Neural crest cell (in vitro differentiated cells): ENCODE measurements around the gene ATP9A. TPM values are rescaled to one million over a fixed set of nuclear protein-coding genes. Genes with fewer than 3 reads are reported as not detected.
"Not testable (repeated sequence)": the region's sequence is repeated elsewhere in the genome, so short reads cannot be mapped to it uniquely, and the experiment has no call there.

Experiments used
- DNase-seq: peaks from one replicate; pipeline ENCODE4 v3.0.0; 2021; ENCODE audit warnings: low read depth, mixed read lengths, low spot score
- H3K27ac Mint-ChIP-seq: one replicate; pipeline ENCODE4 v1.8.0; 2021; ENCODE audit warnings: mild to moderate bottlenecking, mixed read lengths; ENCODE audit not compliant: unreplicated experiment
- H3K27me3 Mint-ChIP-seq: 2 replicates; pipeline ENCODE4 v1.8.0; 2021; ENCODE audit warnings: low read depth, mild to moderate bottlenecking, mixed read lengths
- H3K36me3 Mint-ChIP-seq: 2 replicates; pipeline ENCODE4 v1.8.0; 2021; ENCODE audit warnings: low read depth, mild to moderate bottlenecking, mixed read lengths
- H3K4me1 Mint-ChIP-seq: 2 replicates; pipeline ENCODE4 v1.8.0; 2021; ENCODE audit warnings: mixed read lengths
- H3K4me3 Mint-ChIP-seq: one replicate; pipeline ENCODE4 v1.8.0; 2021; ENCODE audit warnings: mild to moderate bottlenecking, mixed read lengths
- H3K9me3 Mint-ChIP-seq: 2 replicates; pipeline ENCODE4 v1.8.0; 2021; ENCODE audit warnings: mixed read lengths
- total RNA-seq: library from RNA; stranded (reverse); gene quantifications from 2 replicates; pipeline ENCODE4 v1.2.1, GENCODE V29; 2021
- TF ChIP-seq, protein P1 (sequence below): fragments of 200-600 bp; sonication (generic); conservative IDR thresholded peaks from 2 replicates; pipeline ENCODE4 v1.5.0; 2021; ENCODE audit warnings: antibody characterized with exemption, mild to moderate bottlenecking

ATP9A gene
- total RNA-seq, 1 donor from 2014 or later, result 39.0 TPM

DNA sequence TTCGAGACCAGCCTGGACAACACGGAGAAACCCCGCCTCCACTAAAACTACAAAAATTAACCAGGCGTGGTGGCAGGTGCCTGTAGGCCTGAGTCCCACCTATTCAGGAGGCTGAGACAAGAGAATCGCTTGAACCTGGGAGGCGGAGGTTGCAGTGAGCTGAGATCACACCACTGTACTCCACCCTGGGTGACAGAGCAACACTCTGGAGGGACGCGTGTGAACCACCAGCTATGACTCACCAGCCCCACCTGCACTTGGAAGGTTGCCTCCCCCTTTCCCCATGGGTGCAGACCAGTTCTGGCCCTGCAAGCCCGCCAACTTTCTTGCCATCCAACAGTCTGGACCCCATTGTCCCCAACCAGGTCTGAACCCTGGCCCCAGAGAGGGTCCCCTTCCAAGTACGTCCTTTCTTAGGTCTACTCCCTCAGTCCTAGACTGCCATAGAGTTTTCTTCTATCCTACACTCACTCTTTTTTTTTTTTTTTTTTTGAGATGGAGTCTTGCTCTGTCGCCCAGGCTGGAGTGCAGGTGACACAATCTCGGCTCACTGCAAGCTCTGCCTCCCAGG, 29.2 kb downstream of the ATP9A start:
- Mint-ChIP-seq H3K27ac (no peak overlapping the region), H3K4me3 (no peak overlapping the region), H3K9me3 (no peaks in the 10 kb centered on the region), H3K27me3 (no peaks in the 10 kb centered on the region), H3K36me3 (peaks cover 3% of the 10 kb centered on the region), H3K4me1 (peaks cover 15% of the 10 kb centered on the region)
- no peak for DNase-seq
- TF ChIP-seq, protein P1, sequence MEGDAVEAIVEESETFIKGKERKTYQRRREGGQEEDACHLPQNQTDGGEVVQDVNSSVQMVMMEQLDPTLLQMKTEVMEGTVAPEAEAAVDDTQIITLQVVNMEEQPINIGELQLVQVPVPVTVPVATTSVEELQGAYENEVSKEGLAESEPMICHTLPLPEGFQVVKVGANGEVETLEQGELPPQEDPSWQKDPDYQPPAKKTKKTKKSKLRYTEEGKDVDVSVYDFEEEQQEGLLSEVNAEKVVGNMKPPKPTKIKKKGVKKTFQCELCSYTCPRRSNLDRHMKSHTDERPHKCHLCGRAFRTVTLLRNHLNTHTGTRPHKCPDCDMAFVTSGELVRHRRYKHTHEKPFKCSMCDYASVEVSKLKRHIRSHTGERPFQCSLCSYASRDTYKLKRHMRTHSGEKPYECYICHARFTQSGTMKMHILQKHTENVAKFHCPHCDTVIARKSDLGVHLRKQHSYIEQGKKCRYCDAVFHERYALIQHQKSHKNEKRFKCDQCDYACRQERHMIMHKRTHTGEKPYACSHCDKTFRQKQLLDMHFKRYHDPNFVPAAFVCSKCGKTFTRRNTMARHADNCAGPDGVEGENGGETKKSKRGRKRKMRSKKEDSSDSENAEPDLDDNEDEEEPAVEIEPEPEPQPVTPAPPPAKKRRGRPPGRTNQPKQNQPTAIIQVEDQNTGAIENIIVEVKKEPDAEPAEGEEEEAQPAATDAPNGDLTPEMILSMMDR, result no peak

DNA sequence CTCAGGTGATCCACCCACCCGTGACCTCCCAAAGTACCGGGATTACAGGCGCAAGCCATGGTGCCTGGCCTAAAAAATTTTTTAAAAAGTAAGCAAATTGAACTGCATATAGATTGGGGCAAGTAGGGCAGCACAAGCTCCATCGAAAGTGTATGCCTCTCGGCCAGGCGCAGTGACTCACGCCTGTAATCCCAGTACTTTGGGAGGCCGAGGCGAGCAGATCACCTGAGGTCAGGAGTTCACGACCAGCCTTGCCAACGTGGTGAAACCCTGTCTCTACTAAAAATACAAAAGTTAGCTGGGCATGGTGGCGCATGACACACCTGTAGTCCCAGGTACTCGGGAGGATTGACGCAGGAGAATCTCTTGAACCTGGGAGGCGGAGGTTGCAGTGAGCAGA, 29.9 kb downstream of the ATP9A start:
- H3K27ac Mint-ChIP-seq, DNase-seq, H3K4me3 Mint-ChIP-seq, H3K9me3 Mint-ChIP-seq, H3K27me3 Mint-ChIP-seq, H3K36me3 Mint-ChIP-seq: not testable (repeated sequence)
- peaks cover 15% of the 10 kb centered on the region for H3K4me1 Mint-ChIP-seq

DNA sequence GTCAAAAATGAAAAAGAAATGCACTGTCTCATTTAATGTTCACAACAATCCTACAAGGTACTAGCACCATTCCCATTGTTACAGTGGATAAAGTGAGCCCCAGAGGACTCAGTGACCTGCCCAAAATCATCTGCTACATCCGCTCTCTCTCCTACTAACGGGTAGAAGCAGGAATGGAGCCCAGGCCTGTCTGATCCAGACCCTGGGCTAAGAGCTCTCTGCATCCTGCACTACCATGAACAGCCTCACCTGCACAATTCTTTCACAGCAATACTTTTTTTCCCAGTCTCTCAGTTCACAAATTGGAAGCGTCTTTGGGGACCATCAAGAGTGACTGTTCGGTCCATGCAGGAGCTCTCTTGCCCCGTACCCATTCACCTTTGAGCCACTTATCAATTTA, 31.2 kb downstream of the ATP9A start:
- peaks cover 3% of the 10 kb centered on the region for H3K36me3 Mint-ChIP-seq
- no peaks in the 10 kb centered on the region for H3K27me3 Mint-ChIP-seq
- H3K4me1 Mint-ChIP-seq, result peaks cover 20% of the 10 kb centered on the region
- no peak overlapping the region for H3K27ac Mint-ChIP-seq
- no peak overlapping the region for H3K4me3 Mint-ChIP-seq
- no peak for DNase-seq
- TF ChIP-seq, protein P1, result no peak
- H3K9me3 Mint-ChIP-seq, result no peaks in the 10 kb centered on the region

DNA sequence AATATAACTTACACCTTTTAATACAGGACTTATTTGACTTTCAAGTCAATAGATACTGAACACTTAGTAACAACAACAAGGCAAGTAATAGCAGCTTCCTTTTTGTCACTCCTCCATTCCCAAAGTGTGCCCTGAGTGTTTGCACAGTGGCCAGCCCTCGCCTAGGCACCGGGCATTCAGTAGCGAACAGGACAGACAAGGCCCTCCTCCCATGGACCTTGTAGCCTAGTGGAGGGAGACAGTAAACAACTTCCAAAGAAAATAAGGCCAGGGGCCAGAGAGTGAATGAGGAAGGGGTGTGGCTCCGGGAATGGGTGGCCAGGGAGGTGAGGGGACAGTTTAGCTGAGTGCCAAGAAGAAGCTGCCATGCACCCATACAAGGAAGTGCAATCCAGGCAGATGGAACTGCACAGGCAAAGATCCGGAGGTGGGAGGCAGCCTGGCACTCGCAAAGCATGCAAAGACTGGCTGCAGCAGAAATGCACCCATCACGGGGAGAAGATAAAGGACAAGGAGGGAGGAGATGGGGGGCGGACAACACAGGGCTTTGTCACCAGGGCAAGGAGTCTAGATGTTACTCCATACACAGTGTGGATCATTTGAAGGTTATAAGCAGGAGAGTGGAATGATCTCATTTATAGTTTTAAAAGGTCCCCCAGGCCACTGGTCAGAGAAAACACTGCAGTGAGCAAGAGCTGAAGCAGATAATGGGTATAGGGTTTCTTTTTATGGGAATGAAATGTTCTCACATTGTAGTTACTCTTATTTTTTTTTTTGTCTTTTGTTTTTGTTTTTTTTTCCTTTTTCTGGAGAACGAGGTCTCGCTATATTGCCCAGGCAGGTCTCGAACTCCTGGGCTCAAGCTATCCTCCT, 32.2 kb downstream of the ATP9A start:
- peaks cover 3% of the 10 kb centered on the region for H3K36me3 Mint-ChIP-seq
- peaks cover 20% of the 10 kb centered on the region for H3K4me1 Mint-ChIP-seq
- H3K4me3 Mint-ChIP-seq, result no peak overlapping the region
- no peaks in the 10 kb centered on the region for H3K9me3 Mint-ChIP-seq
- TF ChIP-seq, protein P1, result no peak
- H3K27ac Mint-ChIP-seq, result peak overlapping the region; percentile 46
- H3K27me3 Mint-ChIP-seq, result no peaks in the 10 kb centered on the region
- no peak for DNase-seq

DNA sequence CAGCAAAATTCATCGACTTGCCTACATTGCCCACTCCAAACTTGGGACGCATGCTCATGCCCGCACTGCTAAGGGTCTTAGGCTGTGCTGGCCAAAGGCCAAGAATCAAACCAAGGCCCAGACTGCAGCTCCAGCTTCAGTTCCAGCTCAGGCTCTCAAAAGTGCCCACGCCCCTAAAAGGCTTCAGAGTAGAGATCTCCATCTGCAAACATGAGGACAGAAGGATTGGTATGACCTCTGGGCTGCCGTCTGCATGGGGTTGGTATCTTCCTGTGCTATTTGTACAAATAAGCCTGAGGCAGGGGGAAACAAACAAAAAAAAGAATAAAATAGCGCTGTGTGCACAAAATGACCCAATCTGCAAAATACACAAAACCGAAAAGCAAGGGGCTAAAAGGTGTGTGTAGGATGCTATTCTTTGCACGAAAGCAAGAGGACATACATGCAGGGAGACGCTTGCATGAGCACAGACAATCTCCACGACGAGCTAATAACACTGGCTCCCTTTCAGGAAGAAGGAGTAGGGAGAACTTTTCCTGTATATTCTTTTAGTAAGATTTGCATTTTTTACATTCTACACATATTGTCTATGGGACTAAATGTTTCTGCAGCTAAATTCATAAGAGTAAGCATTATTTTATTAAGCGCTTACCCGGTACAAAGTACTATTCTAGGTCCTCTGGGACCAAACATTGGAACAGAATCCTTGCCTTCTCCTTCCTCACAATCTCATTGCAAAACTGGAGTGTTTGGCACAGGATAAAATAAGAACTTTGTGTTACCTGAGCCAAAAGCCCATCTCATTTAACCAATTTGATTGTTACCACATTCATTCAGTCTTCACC, 33.1 kb downstream of the ATP9A start:
- TF ChIP-seq, protein P1, result no peak
- Mint-ChIP-seq H3K4me1 (peaks cover 20% of the 10 kb centered on the region), H3K9me3 (no peaks in the 10 kb centered on the region), H3K27ac (no peak overlapping the region), H3K27me3 (no peaks in the 10 kb centered on the region), H3K36me3 (peaks cover 3% of the 10 kb centered on the region), H3K4me3 (no peak overlapping the region)
- no peak for DNase-seq
